NCI-H2171 treated with DMSO at 0.1 percent for 48 hours (cell line): ENCODE measurements around the gene KRT5.

Source experiments
- DNase-seq: peaks from one replicate; lab custom pipeline; 2025; lab: John Stamatoyannopoulos, UW

The KRT5 gene

GRCh38 chr12:52519826-52520662, at the start of gene KRT5:
Gene KRT5, minus strand, starts transcription at chr12:52520394. Its CDS starts 98 bp downstream, at chr12:52520296.
- DNase-seq, result no peak

GRCh38 chr12:52568111-52568510, 47.9 kb upstream of the KRT5 start:
- no peak for DNase-seq

- DNase-seq, result peak; percentile 82
Measured at GRCh38 chr12:52566847-52567291, 46.7 kb upstream of the KRT5 start.

- DNase-seq, result no peak
Measured at GRCh38 chr12:52564582-52564981, 44.4 kb upstream of the KRT5 start.

GRCh38 chr12:52561880-52562449, 41.8 kb upstream of the KRT5 start:
- DNase-seq, result no peak

GRCh38 chr12:52559979-52560378, 39.8 kb upstream of the KRT5 start:
- no peak for DNase-seq

- DNase-seq, result no peak
Measured at GRCh38 chr12:52558781-52559445, 38.7 kb upstream of the KRT5 start.

- DNase-seq, result no peak
Measured at GRCh38 chr12:52557476-52557875, 37.3 kb upstream of the KRT5 start.

- peak; percentile 12 for DNase-seq
Measured at GRCh38 chr12:52555577-52555976, 35.4 kb upstream of the KRT5 start.

- no peak for DNase-seq
Measured at GRCh38 chr12:52552681-52553195, 32.5 kb upstream of the KRT5 start, which contains the start of gene KRT71. Gene KRT71, minus strand, starts transcription at chr12:52553145. Its CDS starts 68 bp downstream, at chr12:52553077.

GRCh38 chr12:52552055-52552454, 31.9 kb upstream of the KRT5 start:
- no peak for DNase-seq

GRCh38 chr12:52551216-52551865, 31.1 kb upstream of the KRT5 start:
- DNase-seq, result no peak

GRCh38 chr12:52546126-52546525, 25.9 kb upstream of the KRT5 start:
- DNase-seq, result no peak

GRCh38 chr12:52543985-52544883, 24.0 kb upstream of the KRT5 start:
- DNase-seq, result no peak

GRCh38 chr12:52542785-52543318, 22.7 kb upstream of the KRT5 start:
- no peak for DNase-seq

GRCh38 chr12:52542157-52542556, 22.0 kb upstream of the KRT5 start:
- no peak for DNase-seq

GRCh38 chr12:52541709-52542108, 21.5 kb upstream of the KRT5 start:
- DNase-seq, result no peak

GRCh38 chr12:52540531-52540930, 20.3 kb upstream of the KRT5 start:
- DNase-seq, result no peak

GRCh38 chr12:52539821-52540173, 19.6 kb upstream of the KRT5 start:
- DNase-seq, result no peak

GRCh38 chr12:52539083-52539820, 19.1 kb upstream of the KRT5 start:
- DNase-seq, result peak; percentile 94
